NCI-H1092 treated with DMSO at 0.1 percent for 48 hours (cell line): ENCODE data around the gene RHBDL3.
"Not testable (repeated sequence)": the region's sequence is repeated elsewhere in the genome, so short reads cannot be mapped to it uniquely, and the experiment has no call there.

Source experiments
- DNase-seq: peaks from one replicate; lab custom pipeline; 2025; lab: John Stamatoyannopoulos, UW

The RHBDL3 gene

GRCh38 chr17:32289471-32290070, 23.9 kb downstream of the RHBDL3 start:
- no peak for DNase-seq

- DNase-seq: no peak
These were observed 26.5 kb downstream of the RHBDL3 start for GRCh38 chr17:32292094-32292493.

- no peak for DNase-seq
These were observed 31.8 kb downstream of the RHBDL3 start for GRCh38 chr17:32297424-32297823.

GRCh38 chr17:32297860-32298259, 32.2 kb downstream of the RHBDL3 start:
- DNase-seq: no peak

- DNase-seq: no peak
These were observed 32.7 kb downstream of the RHBDL3 start for GRCh38 chr17:32298298-32298697.

- DNase-seq: peak; percentile 32
These were observed 33.3 kb downstream of the RHBDL3 start for GRCh38 chr17:32298721-32299579.

- no peak for DNase-seq
These were observed 34.0 kb downstream of the RHBDL3 start for GRCh38 chr17:32299580-32300164.

- no peak for DNase-seq
These were observed 36.4 kb downstream of the RHBDL3 start for GRCh38 chr17:32302037-32302436.

- DNase-seq: no peak
These were observed 37.4 kb downstream of the RHBDL3 start for GRCh38 chr17:32302860-32303649.

- DNase-seq: peak; percentile 66
These were observed 38.2 kb downstream of the RHBDL3 start for GRCh38 chr17:32303781-32304288.

GRCh38 chr17:32305049-32305448, 39.4 kb downstream of the RHBDL3 start:
- no peak for DNase-seq

GRCh38 chr17:32307658-32308057, 42.0 kb downstream of the RHBDL3 start:
- peak; percentile 6 for DNase-seq

GRCh38 chr17:32311028-32311536, 45.5 kb downstream of the RHBDL3 start:
- DNase-seq: no peak

- no peak for DNase-seq
These were observed 49.0 kb downstream of the RHBDL3 start for GRCh38 chr17:32314636-32315035.

- DNase-seq: no peak
These were observed 49.5 kb downstream of the RHBDL3 start for GRCh38 chr17:32315171-32315570.

GRCh38 chr17:32316653-32317052, 51.0 kb downstream of the RHBDL3 start:
- not testable (repeated sequence) for DNase-seq

GRCh38 chr17:32317353-32317752, 51.7 kb downstream of the RHBDL3 start:
- DNase-seq: no peak

- no peak for DNase-seq
These were observed 52.4 kb downstream of the RHBDL3 start for GRCh38 chr17:32318071-32318470.

GRCh38 chr17:32319548-32319905, 53.9 kb downstream of the RHBDL3 start:
- DNase-seq: peak; percentile 48

GRCh38 chr17:32320080-32320479, 54.4 kb downstream of the RHBDL3 start:
- not testable (repeated sequence) for DNase-seq

GRCh38 chr17:32320847-32321246, 55.2 kb downstream of the RHBDL3 start:
- no peak for DNase-seq

- no peak for DNase-seq
These were observed 57.4 kb downstream of the RHBDL3 start for GRCh38 chr17:32323046-32323445.
